Astrocyte of the spinal cord (primary cell): ENCODE data around the gene SNX19.
A peak's percentile ranks its signal among the peaks of the same experiment; 100 is the strongest.

Experiments
- DNase-seq: peaks from one replicate; pipeline ENCODE4 v3.0.0; 2011; ENCODE audit warnings: low read depth, low spot score
- H3K4me3 ChIP-seq: 2 replicates; pipeline ENCODE4 v1.5.1; 2011; ENCODE audit warnings: low read depth, mild to moderate bottlenecking, low read length, moderate library complexity
- in situ Hi-C: cut with HindIII; loops from 2 replicates; pipeline ENCODE4 v1.10.0; 2017; ENCODE audit warnings: low sequenced_read_pairs
- TF ChIP-seq, protein P1 (sequence below): IDR thresholded peaks from 2 replicates; pipeline ENCODE4 v1.5.1; 2012; ENCODE audit warnings: low read depth, mild to moderate bottlenecking, low read length, inconsistent platforms

Gene SNX19

DNA sequence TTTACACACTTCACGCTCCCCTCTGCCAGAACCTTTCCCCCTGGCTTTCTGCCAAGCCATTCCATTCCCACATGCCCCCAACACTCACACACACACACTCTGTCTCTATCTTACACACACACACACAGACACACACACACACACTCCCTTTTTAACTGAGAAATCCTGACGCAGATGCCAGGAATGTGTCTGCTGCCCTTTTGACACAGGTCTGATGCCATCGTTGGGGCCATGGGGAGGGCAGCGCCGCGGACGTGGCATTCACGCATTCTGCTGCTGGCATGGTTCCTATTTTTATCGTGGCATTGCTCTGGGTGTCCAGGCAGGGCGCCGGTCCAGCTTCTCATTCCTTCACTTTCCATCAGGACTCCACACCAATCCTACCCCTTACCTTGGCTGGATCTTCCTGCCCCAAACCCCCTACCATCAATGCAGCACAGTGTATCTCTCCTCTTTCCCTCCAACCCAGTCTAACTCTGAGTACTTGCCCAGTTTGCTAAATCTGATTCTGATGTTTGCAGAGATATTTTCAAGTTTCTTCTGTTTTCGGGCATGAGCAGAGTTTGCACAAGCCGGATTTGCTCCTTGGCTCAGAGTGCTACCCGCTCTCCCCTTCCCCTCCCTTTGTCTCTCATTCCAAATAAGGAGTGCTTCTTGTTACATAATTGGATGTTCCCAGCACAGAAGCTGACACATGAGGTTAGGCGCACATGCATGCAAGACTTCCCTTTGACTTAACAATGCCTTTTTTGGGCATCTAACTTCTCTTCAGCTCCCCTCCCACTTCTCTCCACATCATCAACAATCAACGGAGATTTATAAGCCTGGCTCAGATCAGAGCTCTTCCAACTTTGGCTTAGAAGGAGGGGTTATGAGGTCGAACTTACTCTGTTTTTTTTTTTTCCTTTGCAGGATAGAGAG lies 18.8 kb downstream of the SNX19 start:
- H3K4me3 ChIP-seq: no peak overlapping the region
- TF ChIP-seq, protein P1, sequence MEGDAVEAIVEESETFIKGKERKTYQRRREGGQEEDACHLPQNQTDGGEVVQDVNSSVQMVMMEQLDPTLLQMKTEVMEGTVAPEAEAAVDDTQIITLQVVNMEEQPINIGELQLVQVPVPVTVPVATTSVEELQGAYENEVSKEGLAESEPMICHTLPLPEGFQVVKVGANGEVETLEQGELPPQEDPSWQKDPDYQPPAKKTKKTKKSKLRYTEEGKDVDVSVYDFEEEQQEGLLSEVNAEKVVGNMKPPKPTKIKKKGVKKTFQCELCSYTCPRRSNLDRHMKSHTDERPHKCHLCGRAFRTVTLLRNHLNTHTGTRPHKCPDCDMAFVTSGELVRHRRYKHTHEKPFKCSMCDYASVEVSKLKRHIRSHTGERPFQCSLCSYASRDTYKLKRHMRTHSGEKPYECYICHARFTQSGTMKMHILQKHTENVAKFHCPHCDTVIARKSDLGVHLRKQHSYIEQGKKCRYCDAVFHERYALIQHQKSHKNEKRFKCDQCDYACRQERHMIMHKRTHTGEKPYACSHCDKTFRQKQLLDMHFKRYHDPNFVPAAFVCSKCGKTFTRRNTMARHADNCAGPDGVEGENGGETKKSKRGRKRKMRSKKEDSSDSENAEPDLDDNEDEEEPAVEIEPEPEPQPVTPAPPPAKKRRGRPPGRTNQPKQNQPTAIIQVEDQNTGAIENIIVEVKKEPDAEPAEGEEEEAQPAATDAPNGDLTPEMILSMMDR: no peak
- in situ Hi-C loops: no loop called here
- peak; percentile 83 for DNase-seq

DNA sequence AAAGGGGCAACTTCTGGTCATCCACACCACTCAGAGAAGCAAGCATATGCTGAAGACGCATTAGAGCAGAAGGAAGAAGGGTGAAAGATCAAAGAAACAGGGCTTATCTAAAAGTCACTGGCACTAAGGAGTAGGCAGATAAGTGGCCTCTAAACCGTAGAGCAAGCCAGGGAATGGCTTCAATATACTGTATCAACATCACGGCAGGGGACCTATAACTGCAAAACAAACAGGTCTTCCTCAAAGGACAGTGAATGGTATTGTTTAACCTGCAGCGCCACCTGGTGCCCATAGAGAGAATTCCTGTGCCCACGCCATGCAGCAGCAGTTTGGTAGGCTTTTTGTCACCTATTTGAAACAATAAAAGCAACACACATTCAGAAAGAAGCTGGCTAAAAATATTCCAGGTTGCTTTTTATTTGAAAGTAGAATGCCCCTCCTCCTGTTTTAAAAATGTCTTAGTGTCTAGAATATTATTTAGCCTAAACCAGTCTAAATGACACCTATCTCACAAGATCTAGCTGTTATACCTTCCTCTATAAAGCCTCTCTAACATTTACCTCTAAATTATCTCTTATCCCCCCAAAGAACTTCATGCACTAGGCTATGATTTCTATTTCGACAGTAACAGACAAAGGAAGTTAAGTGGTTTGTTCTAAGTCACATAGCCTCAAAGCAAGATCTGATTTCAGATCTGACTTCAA lies 21.8 kb downstream of the SNX19 start:
- H3K4me3 ChIP-seq: no peak overlapping the region
- DNase-seq: peak; percentile 77
- TF ChIP-seq, protein P1: peak; percentile 90
- in situ Hi-C loops: no loop called here

DNA sequence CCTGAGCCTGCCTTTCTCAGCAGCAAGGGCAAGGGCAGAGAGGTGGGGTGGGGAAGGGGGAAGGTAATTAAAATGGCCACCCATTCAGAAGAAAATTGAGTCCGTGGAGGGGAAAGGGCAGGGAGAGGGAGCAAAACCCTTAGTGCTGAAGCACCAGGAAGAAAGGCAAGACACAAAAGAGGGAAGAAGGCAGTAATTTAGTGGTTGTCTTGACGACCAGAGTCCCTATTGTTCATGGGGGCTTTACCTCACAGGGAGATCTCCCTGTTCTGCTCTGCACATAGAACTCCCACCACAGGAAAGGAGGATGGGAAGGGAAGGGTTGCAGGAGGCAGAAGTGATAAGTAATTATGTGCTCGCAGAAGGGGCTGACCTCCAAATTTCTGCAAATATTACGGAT lies 23.4 kb downstream of the SNX19 start:
- no peak for DNase-seq
- no peak overlapping the region for H3K4me3 ChIP-seq
- TF ChIP-seq, protein P1: no peak
- in situ Hi-C loops: no loop called here

DNA sequence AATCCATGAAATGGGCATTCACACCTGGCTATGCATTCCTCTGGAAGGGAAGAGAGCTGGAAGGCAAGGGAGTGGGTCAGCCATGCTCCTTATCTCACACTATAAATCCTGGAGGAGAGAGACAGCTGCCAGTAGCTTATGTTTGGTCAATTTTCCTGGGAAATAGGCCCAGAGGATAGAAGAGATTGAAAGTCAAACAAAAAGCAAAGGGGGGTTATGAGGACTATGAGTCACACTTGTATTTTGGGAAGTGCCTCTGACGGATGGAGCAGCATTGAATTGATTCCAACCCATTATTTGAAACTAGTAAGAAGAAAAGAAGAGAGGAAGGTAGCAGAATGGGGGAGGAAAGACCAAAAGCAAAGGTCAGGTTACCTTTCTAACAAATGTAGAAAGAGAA lies 25.0 kb downstream of the SNX19 start:
- DNase-seq: no peak
- in situ Hi-C loops: no loop called here
- no peak overlapping the region for H3K4me3 ChIP-seq
- TF ChIP-seq, protein P1: no peak

DNA sequence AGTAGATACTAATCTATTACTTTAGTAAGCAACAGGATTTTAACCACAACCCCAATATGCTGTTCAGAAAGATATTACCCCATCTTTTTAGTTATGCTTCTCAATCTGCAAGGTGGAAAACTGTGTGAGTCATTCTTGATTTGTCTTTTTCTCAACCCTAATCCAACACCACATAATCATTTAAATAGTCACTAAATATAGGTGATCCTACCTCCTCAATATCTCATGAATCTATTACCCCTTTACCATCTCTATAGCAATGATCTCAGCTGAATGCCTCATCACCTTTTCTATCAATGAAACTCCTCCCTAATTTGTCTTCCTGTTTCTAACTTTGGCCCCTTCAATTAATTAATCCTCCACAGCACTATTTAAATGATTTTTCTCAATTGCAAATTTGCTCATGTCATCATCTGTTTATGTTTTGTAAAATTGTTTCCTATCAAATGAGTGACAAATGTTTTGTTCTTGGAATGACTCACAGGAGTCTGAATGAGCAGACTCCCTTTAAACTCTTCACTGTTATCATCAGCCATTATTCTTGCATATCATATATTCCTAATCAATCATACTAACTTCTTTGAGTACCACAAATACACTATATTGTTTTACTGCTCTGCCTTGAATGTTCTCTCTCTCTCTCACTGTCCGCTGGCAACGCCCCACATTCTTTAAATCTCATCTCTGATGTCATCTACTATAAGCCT lies 26.1 kb downstream of the SNX19 start:
- DNase-seq: no peak
- TF ChIP-seq, protein P1: no peak
- no peak overlapping the region for H3K4me3 ChIP-seq
- in situ Hi-C loops: no loop called here

DNA sequence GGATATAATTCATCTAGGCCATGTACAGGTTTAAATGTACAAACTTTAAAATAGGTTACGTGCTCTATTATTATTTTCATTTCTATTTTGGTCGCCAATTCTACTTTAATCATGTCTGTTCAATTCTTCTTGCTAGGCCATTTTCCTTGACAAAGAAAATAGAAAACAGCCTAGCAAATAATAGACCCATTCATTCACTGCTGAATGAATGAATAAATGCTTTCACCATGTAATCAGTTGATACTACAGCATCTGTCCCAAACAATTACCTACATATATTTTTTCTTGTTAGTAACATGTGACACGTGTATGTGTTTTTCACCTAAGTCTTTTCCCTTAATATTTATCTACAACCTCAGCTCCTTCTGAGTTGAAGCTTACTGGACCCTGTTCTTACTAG lies 27.5 kb downstream of the SNX19 start:
- DNase-seq: no peak

More for the DNA sequence above, 27.5 kb downstream of the SNX19 start:
- TF ChIP-seq, protein P1: no peak
- no peak overlapping the region for H3K4me3 ChIP-seq
- in situ Hi-C loops: no loop called here
